PC-9 (cell line): ENCODE measurements around the gene TNFRSF25. TPM values are rescaled to one million over a fixed set of nuclear protein-coding genes. Genes with fewer than 3 reads are reported as not detected.

Source experiments
- BruUV-seq: library from RNA; stranded (reverse); fragments of 400-500 nt; replicated peaks from 2 replicates; lab custom pipeline; 2021; lab: Mats Ljungman, UMichigan
- CTCF ChIA-PET: fragments of 300-600 bp; sonication (Branson Sonifier 250); formaldehyde crosslinking; loops from one replicate; lab custom pipeline; 2022; ENCODE audit warnings: antibody characterized with exemption; lab: Charles Lee
- POLR2A ChIA-PET: fragments of 300-600 bp; sonication (Branson Sonifier 250); formaldehyde crosslinking; loops from one replicate; lab custom pipeline; 2022; ENCODE audit warnings: antibody characterized with exemption; ENCODE audit not compliant: unreplicated experiment; lab: Charles Lee
- DNase-seq, 2 experiments: peaks; one replicate each; pipeline versions ENCODE4 v3.0.0 to v3.0.0-alpha.2; 2015 to 2022; ENCODE audit warnings: mixed read lengths in 1 of 2
- H2AFZ ChIP-seq: fragments of 200-600 bp; sonication (generic); 2 replicates; pipeline ENCODE4 v1.8.1; 2017; ENCODE audit warnings: antibody characterized with exemption
- H3F3A ChIP-seq: fragments of 200-600 bp; sonication (generic); 2 replicates; pipeline ENCODE4 v1.8.1; 2017; ENCODE audit warnings: antibody characterized with exemption, mild to moderate bottlenecking, low read depth; ENCODE audit not compliant: insufficient read depth
- H3K27ac ChIP-seq: fragments of 200-600 bp; sonication (generic); 2 replicates; pipeline ENCODE4 v1.6.1; 2016; ENCODE audit warnings: mixed run types
- H3K27me3 ChIP-seq: fragments of 200-600 bp; sonication (generic); 2 replicates; pipeline ENCODE4 v1.6.1; 2016; ENCODE audit warnings: low read depth, mixed run types; ENCODE audit not compliant: insufficient read depth
- H3K36me3 ChIP-seq: fragments of 200-600 bp; sonication (generic); 2 replicates; pipeline ENCODE4 v1.6.1; 2016; ENCODE audit warnings: low read depth, mixed run types
- H3K4me1 ChIP-seq: fragments of 200-600 bp; sonication (generic); replicated peaks from 2 replicates; pipeline ENCODE4 v1.6.1; 2016; ENCODE audit warnings: mixed run types; ENCODE audit not compliant: insufficient read depth
- H3K4me2 ChIP-seq: fragments of 200-600 bp; sonication (generic); 2 replicates; pipeline ENCODE4 v1.6.1; 2017; ENCODE audit warnings: mixed run types
- H3K4me3 ChIP-seq: fragments of 200-600 bp; sonication (generic); 2 replicates; pipeline ENCODE4 v1.6.1; 2016; ENCODE audit warnings: mixed run types
- H3K79me2 ChIP-seq: fragments of 200-600 bp; sonication (generic); 2 replicates; pipeline ENCODE4 v1.6.1; 2017; ENCODE audit warnings: low read depth, mixed run types
- H3K9me2 ChIP-seq: fragments of 200-600 bp; sonication (generic); 2 replicates; pipeline ENCODE4 v1.8.1; 2017; ENCODE audit warnings: mild to moderate bottlenecking; ENCODE audit not compliant: insufficient read depth
- H3K9me3 ChIP-seq: fragments of 200-600 bp; sonication (generic); 2 replicates; pipeline ENCODE4 v1.8.1; 2016; ENCODE audit warnings: low read depth; ENCODE audit not compliant: insufficient read depth
- H4K20me1 ChIP-seq: fragments of 200-600 bp; sonication (generic); 2 replicates; pipeline ENCODE4 v1.8.1; 2017; ENCODE audit not compliant: insufficient read depth
- EZH2 ChIP-seq: fragments of 200-600 bp; sonication (generic); IDR thresholded peaks from 2 replicates; pipeline ENCODE4 v1.8.0; 2017; ENCODE audit warnings: antibody characterized with exemption, low read depth
- intact Hi-C: fragments of 100-400 bp; cut with micrococcal nuclease; formaldehyde crosslinking; loops from one replicate; pipeline ENCODE4 v1.10.0; 2022; ENCODE audit not compliant: unreplicated experiment
- total RNA-seq: library from RNA; stranded (reverse); gene quantifications from 2 replicates; pipeline ENCODE4 v1.2.3, GENCODE V29; 2021
- TF ChIP-seq, protein P1 (sequence below): fragments of 200-600 bp; sonication (generic); conservative IDR thresholded peaks from 2 replicates; pipeline ENCODE4 v1.6.1; 2017; ENCODE audit warnings: mixed run types, antibody characterized with exemption, mild to moderate bottlenecking, moderate library complexity

The TNFRSF25 gene
- total RNA-seq, 1 experiment from 2014 or later: 12.3 TPM

DNA sequence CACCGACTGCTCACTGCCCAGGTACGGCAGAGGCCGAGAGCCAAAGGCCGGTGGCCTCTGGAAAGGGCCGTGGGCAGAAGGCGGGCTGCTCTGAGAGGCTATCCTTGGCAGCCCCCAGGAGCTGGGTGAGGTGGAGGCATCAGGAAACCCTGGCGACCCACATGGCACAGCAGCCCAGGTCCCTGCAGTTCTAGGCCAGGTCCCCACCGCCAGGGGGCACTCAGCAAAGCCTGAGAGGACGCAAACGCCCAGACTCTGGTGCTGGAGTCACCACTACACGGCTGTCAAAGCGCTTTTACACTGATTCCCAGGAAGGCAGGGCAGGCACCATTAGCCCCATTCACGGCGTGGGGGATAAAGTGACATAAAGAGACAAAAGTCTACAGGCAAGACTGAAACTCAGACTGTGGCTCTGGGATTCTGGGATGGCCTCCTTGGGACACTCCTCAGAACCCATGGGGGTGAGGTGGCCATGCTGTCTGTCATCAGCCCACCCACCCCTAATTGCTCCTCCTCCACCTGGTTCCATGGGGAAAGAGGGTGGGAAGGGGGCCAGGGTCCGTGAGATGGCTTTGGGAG is 20.5 kb upstream of the TNFRSF25 start:
- ChIA-PET CTCF (interaction anchor here (0.6 to 0.8 kb wide), 4 partner anchors 37 to 221 kb away, joined by 3 to 6 read pairs (median 3); no protein-coding TSS in a partner anchor), POLR2A (no interaction called here)
- no TSS peak for BruUV-seq
- Histone ChIP-seq H3K79me2 (no peaks in the 10 kb centered on the region), H3F3A (no peaks in the 10 kb centered on the region; the same call in 1 of the 2 replicates), H4K20me1 (no peaks in the 10 kb centered on the region), H2AFZ (no peak overlapping the region), H3K27me3 (no peaks in the 10 kb centered on the region), H3K27ac (no peak overlapping the region), H3K9me3 (no peaks in the 10 kb centered on the region), H3K4me3 (no peak overlapping the region), H3K36me3 (no peaks in the 10 kb centered on the region), H3K9me2 (no peaks in the 10 kb centered on the region), H3K4me1 (peaks cover 8% of the 10 kb centered on the region; the same call in 1 of the 2 replicates), H3K4me2 (no peak overlapping the region)
- TF ChIP-seq EZH2: no peak
- TF ChIP-seq, protein P1, sequence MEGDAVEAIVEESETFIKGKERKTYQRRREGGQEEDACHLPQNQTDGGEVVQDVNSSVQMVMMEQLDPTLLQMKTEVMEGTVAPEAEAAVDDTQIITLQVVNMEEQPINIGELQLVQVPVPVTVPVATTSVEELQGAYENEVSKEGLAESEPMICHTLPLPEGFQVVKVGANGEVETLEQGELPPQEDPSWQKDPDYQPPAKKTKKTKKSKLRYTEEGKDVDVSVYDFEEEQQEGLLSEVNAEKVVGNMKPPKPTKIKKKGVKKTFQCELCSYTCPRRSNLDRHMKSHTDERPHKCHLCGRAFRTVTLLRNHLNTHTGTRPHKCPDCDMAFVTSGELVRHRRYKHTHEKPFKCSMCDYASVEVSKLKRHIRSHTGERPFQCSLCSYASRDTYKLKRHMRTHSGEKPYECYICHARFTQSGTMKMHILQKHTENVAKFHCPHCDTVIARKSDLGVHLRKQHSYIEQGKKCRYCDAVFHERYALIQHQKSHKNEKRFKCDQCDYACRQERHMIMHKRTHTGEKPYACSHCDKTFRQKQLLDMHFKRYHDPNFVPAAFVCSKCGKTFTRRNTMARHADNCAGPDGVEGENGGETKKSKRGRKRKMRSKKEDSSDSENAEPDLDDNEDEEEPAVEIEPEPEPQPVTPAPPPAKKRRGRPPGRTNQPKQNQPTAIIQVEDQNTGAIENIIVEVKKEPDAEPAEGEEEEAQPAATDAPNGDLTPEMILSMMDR: peak; percentile 70
- intact Hi-C loops: loop anchor here (5.0 kb wide), 1 partner anchor 239 kb away; no protein-coding TSS in a partner anchor
- DNase-seq: peak; percentile 42 to 56

DNA sequence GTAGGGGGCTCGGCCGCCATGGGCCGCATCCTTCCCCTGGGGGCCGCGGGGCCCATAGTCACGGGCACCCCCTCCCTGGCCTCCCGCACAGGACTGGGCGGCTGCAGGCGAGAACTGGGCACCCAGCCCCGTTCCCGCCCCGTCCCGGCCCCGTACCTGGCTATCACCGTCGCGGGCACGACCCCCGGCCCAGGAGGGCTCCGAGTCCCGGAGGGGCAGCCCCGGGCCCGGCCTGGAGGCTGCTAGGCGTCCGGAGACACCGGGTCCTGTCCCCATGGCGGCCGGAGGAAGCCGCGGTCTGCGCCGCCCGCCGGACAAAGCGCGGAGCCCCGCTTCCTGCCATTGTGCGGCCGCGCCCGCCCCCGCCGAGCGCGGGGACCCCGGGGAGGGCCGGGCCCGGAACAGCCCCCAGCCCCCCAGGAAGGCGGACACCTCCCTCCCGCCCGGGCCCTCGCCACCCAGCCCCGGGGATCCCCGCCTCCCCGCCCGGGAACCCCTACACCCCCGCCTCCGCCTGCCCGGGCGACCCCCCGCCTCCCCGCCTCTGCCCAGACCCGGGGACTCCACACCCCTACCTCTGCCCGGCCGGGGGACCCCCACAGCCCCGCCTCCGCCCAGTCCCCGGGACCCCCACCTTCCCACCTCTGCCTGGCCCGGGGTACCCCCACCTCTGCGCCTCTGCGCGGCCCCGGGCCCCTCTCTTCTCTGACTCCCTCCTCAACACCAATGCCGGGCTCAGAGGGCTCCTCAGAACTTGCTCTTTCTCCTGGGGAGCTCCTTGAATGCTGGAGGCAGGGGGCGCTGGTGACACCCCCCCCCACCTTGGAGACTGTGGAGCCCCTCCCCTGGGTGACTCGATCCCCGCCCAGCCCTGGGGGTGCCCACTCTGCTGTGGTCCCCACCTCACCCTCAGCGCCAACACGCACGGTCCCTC is 19.5 kb upstream of the TNFRSF25 start:
- Histone ChIP-seq H3K79me2 (no peaks in the 10 kb centered on the region), H3K27me3 (no peaks in the 10 kb centered on the region), H4K20me1 (no peaks in the 10 kb centered on the region), H2AFZ (no peak overlapping the region), H3K9me3 (no peaks in the 10 kb centered on the region), H3K9me2 (no peaks in the 10 kb centered on the region), H3K36me3 (no peaks in the 10 kb centered on the region), H3K4me1 (peaks cover 8% of the 10 kb centered on the region; the same call in 1 of the 2 replicates), H3K4me2 (no peak overlapping the region), H3K27ac (no peak overlapping the region), H3K4me3 (no peak overlapping the region), H3F3A (no peaks in the 10 kb centered on the region)
- no peak for TF ChIP-seq EZH2
- TF ChIP-seq, protein P1: no peak
- POLR2A ChIA-PET: no interaction called here
- BruUV-seq: no TSS peak
- intact Hi-C loops: loop anchor here (5.0 kb wide), 1 partner anchor 238 kb away; no protein-coding TSS in a partner anchor
- CTCF ChIA-PET: interaction anchor here (0.6 to 0.8 kb wide), 3 partner anchors 36 to 53 kb away, joined by 3 to 6 read pairs (median 3); no protein-coding TSS in a partner anchor
- DNase-seq: no peak

DNA sequence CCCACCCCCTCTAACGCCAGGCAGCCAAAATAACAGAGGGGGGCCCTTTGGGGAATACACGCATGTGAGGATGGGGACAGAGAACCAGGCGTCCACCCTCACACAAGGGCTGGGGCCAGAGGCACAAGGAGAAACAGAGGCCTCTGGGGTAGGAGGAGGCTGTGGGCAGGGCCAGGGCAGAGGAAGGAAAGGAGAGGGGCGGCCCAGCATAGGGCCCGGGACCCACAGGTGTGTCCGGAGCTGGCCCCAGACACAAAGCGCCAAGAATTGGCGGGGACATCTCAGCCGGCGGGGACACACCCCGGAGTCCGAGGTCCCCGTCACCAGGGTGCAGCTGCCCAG is 18.8 kb upstream of the TNFRSF25 start:
- Histone ChIP-seq H2AFZ (no peak overlapping the region), H3K4me3 (no peak overlapping the region)
- BruUV-seq: no TSS peak

More for the DNA sequence above, 18.8 kb upstream of the TNFRSF25 start:
- no peaks in the 10 kb centered on the region for H3K27me3 ChIP-seq
- no peak overlapping the region for H3K4me2 ChIP-seq
- no peaks in the 10 kb centered on the region for H3K36me3 ChIP-seq
- no peaks in the 10 kb centered on the region for H3F3A ChIP-seq
- H3K27ac ChIP-seq: no peak overlapping the region
- H3K9me3 ChIP-seq: no peaks in the 10 kb centered on the region
- DNase-seq: no peak
- no peaks in the 10 kb centered on the region for H4K20me1 ChIP-seq
- H3K79me2 ChIP-seq: no peaks in the 10 kb centered on the region
- TF ChIP-seq EZH2: no peak
- TF ChIP-seq, protein P1: no peak
- no peaks in the 10 kb centered on the region for H3K9me2 ChIP-seq
- intact Hi-C loops: loop anchor here (5.0 kb wide), 1 partner anchor 237 kb away; no protein-coding TSS in a partner anchor
- H3K4me1 ChIP-seq: peaks cover 8% of the 10 kb centered on the region; the same call in 1 of the 2 replicates
- POLR2A ChIA-PET: no interaction called here
- CTCF ChIA-PET: no interaction called here
